ENCODE measurements around the gene TRPM2. TPM values are rescaled to one million over a fixed set of nuclear protein-coding genes. Genes with fewer than 3 reads are reported as not detected.

TRPM2 gene
- total and polyA plus RNA-seq, 2 donors (not counting 1 experiment from before 2014, with no cell fraction given): not detected

GRCh38 chr21:44449473-44450363, 96.3 kb downstream of the TRPM2 start:
- no peaks in the 10 kb centered on the region for H3K79me2 ChIP-seq (ENCODE audit: control insufficient read depth, insufficient read depth, low read length)
- no peaks in the 10 kb centered on the region for H3K36me3 ChIP-seq (ENCODE audit: control insufficient read depth, insufficient read depth, low read length)
- no peaks in the 10 kb centered on the region for H4K20me1 ChIP-seq (ENCODE audit: control insufficient read depth, extremely low read depth, insufficient read depth, low read length)
- H3K9me3 ChIP-seq (ENCODE audit: control insufficient read depth, insufficient read depth, low read depth, low read length): no peaks in the 10 kb centered on the region
- H3K27ac ChIP-seq (ENCODE audit: insufficient read depth, low read length): no peak overlapping the region
- no peak overlapping the region for H3K9ac ChIP-seq (ENCODE audit: insufficient read depth, low read length)
- peak in 1 of 2 donors; percentile 4 for DNase-seq (ENCODE audit: low read depth in 2 of 2)
- no peaks in the 10 kb centered on the region for H3K27me3 ChIP-seq (ENCODE audit: control insufficient read depth, insufficient read depth, low read length)
- no peak overlapping the region for H3K4me3 ChIP-seq (replicated peaks in 1 of 4; ENCODE audit: control extremely low read depth in 1 of 4, insufficient read depth in 1 of 4, low read depth in 3 of 4, low read length in 4 of 4)
- TF ChIP-seq EZH2 (IDR thresholded peaks at IDR 0.05; ENCODE audit: low read length, missing control alignments) (no peak), CTCF (conservative IDR thresholded peaks at IDR 0.05 in 1 of 2, IDR thresholded peaks at IDR 0.05 in 1 of 2; ENCODE audit: low read depth in 1 of 2, low read length in 2 of 2) (no peak)
- no peak overlapping the region for H2AFZ ChIP-seq (ENCODE audit: low read length)
- no peak overlapping the region for H3K4me2 ChIP-seq (ENCODE audit: extremely low read depth, insufficient read depth, low read length)
- H3K4me1 ChIP-seq (ENCODE audit: control insufficient read depth, extremely low read depth, insufficient read depth, low read length): no peaks in the 10 kb centered on the region

GRCh38 chr21:44450402-44450801, 97.0 kb downstream of the TRPM2 start:
- Histone ChIP-seq H3K9me3 (ENCODE audit: control insufficient read depth, insufficient read depth, low read depth, low read length) (no peaks in the 10 kb centered on the region), H3K4me2 (ENCODE audit: extremely low read depth, insufficient read depth, low read length) (no peak overlapping the region), H3K9ac (ENCODE audit: insufficient read depth, low read length) (no peak overlapping the region), H3K36me3 (ENCODE audit: control insufficient read depth, insufficient read depth, low read length) (no peaks in the 10 kb centered on the region), H3K4me1 (ENCODE audit: control insufficient read depth, extremely low read depth, insufficient read depth, low read length) (no peaks in the 10 kb centered on the region), H3K4me3 (replicated peaks in 1 of 4; ENCODE audit: control extremely low read depth in 1 of 4, insufficient read depth in 1 of 4, low read depth in 3 of 4, low read length in 4 of 4) (no peak overlapping the region), H2AFZ (ENCODE audit: low read length) (no peak overlapping the region), H3K27ac (ENCODE audit: insufficient read depth, low read length) (no peak overlapping the region), H4K20me1 (ENCODE audit: control insufficient read depth, extremely low read depth, insufficient read depth, low read length) (no peaks in the 10 kb centered on the region), H3K79me2 (ENCODE audit: control insufficient read depth, insufficient read depth, low read length) (no peaks in the 10 kb centered on the region), H3K27me3 (ENCODE audit: control insufficient read depth, insufficient read depth, low read length) (no peaks in the 10 kb centered on the region)
- DNase-seq (ENCODE audit: low read depth in 2 of 2): no peak
- TF ChIP-seq EZH2 (IDR thresholded peaks at IDR 0.05; ENCODE audit: low read length, missing control alignments) (no peak), CTCF (conservative IDR thresholded peaks at IDR 0.05 in 1 of 2, IDR thresholded peaks at IDR 0.05 in 1 of 2; ENCODE audit: low read depth in 1 of 2, low read length in 2 of 2) (no peak)

- H3K9me3 ChIP-seq (ENCODE audit: control insufficient read depth, insufficient read depth, low read depth, low read length): no peaks in the 10 kb centered on the region
- H4K20me1 ChIP-seq (ENCODE audit: control insufficient read depth, extremely low read depth, insufficient read depth, low read length): no peaks in the 10 kb centered on the region
- H3K4me2 ChIP-seq (ENCODE audit: extremely low read depth, insufficient read depth, low read length): no peak overlapping the region
- H3K4me1 ChIP-seq (ENCODE audit: control insufficient read depth, extremely low read depth, insufficient read depth, low read length): no peaks in the 10 kb centered on the region
- DNase-seq (ENCODE audit: low read depth in 2 of 2): no peak
- H3K79me2 ChIP-seq (ENCODE audit: control insufficient read depth, insufficient read depth, low read length): no peaks in the 10 kb centered on the region
- TF ChIP-seq CTCF (conservative IDR thresholded peaks at IDR 0.05 in 1 of 2, IDR thresholded peaks at IDR 0.05 in 1 of 2; ENCODE audit: low read depth in 1 of 2, low read length in 2 of 2) (no peak), EZH2 (IDR thresholded peaks at IDR 0.05; ENCODE audit: low read length, missing control alignments) (no peak)
- H3K9ac ChIP-seq (ENCODE audit: insufficient read depth, low read length): no peak overlapping the region
- no peak overlapping the region for H3K27ac ChIP-seq (ENCODE audit: insufficient read depth, low read length)
- H3K36me3 ChIP-seq (ENCODE audit: control insufficient read depth, insufficient read depth, low read length): no peaks in the 10 kb centered on the region
- H3K4me3 ChIP-seq (replicated peaks in 1 of 4; ENCODE audit: control extremely low read depth in 1 of 4, insufficient read depth in 1 of 4, low read depth in 3 of 4, low read length in 4 of 4): no peak overlapping the region
- H3K27me3 ChIP-seq (ENCODE audit: control insufficient read depth, insufficient read depth, low read length): no peaks in the 10 kb centered on the region
- H2AFZ ChIP-seq (ENCODE audit: low read length): no peak overlapping the region
Measured at GRCh38 chr21:44450999-44451398, 97.6 kb downstream of the TRPM2 start.
